Fibroblast of lung (primary cell): Measurements from ENCODE around the gene TMEM51.

Experiments
- CTCF ChIP-seq, 2 donors: IDR thresholded peaks in 1 of 2; conservative IDR thresholded peaks in 1 of 2; 1 replicate in 1 of 2; 2 replicates in 1 of 2; pipeline ENCODE4 v1.5.1; 2011 to 2012; ENCODE audit warnings: low read length in 2 of 2, control low read depth in 1 of 2, inconsistent platforms in 1 of 2, low read depth in 1 of 2, mild to moderate bottlenecking in 1 of 2
- EZH2 ChIP-seq: IDR thresholded peaks from 2 replicates; pipeline ENCODE4 v1.5.1; 2012; ENCODE audit warnings: low read length, control low read depth, mild to moderate bottlenecking; ENCODE audit errors: missing control alignments

GRCh38 chr1:15226388-15227255 is 73.1 kb downstream of the TMEM51 start:
- TF ChIP-seq CTCF (conservative IDR thresholded peaks at IDR 0.05 in 1 of 2, IDR thresholded peaks at IDR 0.05 in 1 of 2; ENCODE audit: low read depth in 1 of 2, low read length in 2 of 2) (no peak), EZH2 (no peak)
